ENCODE measurements around the gene COQ10B.

DNA sequence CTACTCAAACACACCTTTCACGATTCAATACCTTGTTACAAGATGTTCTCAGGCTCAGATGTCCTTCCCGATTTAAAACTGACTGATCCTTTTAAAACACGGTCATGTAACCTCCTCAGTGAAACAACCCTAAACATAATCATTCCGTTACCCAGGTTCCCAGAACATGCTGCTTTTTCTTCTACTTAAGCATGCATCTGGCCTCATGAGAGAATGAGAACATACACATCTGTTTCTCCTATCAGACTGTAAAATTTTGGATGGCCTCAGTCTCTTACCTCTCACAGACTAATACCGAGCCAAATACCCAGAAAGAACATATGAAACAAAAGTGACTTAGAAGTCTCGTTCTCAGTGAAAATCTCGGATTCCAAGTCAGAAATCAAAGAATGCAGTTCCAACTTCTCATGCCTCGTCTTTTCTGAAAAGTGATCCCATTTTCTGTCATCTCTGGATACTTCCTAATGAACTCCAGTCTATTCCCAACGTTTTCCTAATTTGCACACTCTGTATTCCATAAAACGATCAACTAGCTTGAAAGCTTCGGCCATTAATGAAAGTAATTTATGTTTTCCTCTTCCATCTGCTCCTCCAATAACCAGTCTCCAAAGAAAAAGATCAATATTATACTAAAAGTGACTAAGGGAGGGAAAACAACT lies 19.4 kb upstream of the COQ10B start:
- TF ChIP-seq POLR2A (IDR thresholded peaks at IDR 0.05; ENCODE audit: low read length) (no peak), GATA1 (IDR thresholded peaks at IDR 0.05; ENCODE audit: low read depth, low read length) (no peak)

Data from erythroblast (primary cell).